Breast epithelium (tissue), 4 donors: ENCODE measurements around the gene ALKBH6. TPM values are rescaled to one million over a fixed set of nuclear protein-coding genes. Genes with fewer than 3 reads are reported as not detected.
"Not testable (repeated sequence)": the region's sequence is repeated elsewhere in the genome, so short reads cannot be mapped to it uniquely, and the experiment has no call there.

Experiments used
- DNase-seq, 2 donors: peaks; one replicate each; pipeline ENCODE4 v3.0.0-alpha.2; 2019; ENCODE audit warnings: low spot score in 2 of 2
- H3K27ac ChIP-seq, 2 donors: fragments of 200-600 bp; sonication (generic) in 1 of 2; one replicate each; pipeline ENCODE4 v1.5.1; 2016 to 2019; ENCODE audit warnings: mild to moderate bottlenecking in 1 of 2
- H3K27me3 ChIP-seq, 2 donors: fragments of 200-600 bp; sonication (generic) in 1 of 2; one replicate each; pipeline versions ENCODE4 v1.5.1 to v1.6.0; 2017 to 2019; ENCODE audit warnings: control low read depth in 1 of 2, mild to moderate bottlenecking in 1 of 2
- H3K36me3 ChIP-seq: fragments of 200-600 bp; one replicate; pipeline ENCODE4 v1.5.1; 2019
- H3K4me1 ChIP-seq, 2 donors: fragments of 200-600 bp; sonication (generic); one replicate each; pipeline ENCODE4 v1.5.1; 2016 to 2019; ENCODE audit warnings: control low read depth in 1 of 2
- H3K4me3 ChIP-seq, 3 donors: fragments of 200-600 bp; sonication (generic); 1 replicate in 2 of 3; 2 replicates in 1 of 3; pipeline ENCODE4 v1.5.1; 2016 to 2019; ENCODE audit warnings: mild to moderate bottlenecking in 3 of 3, moderate library complexity in 2 of 3
- H3K9me3 ChIP-seq, 2 donors: fragments of 200-600 bp; sonication (generic) in 1 of 2; one replicate each; pipeline ENCODE4 v1.5.1; 2016 to 2019; ENCODE audit warnings: control low read depth in 1 of 2
- CTCF ChIP-seq, 3 donors: fragments of 450-650 bp; IDR thresholded peaks; one replicate each; pipeline ENCODE4 v1.5.1; 2016 to 2017; ENCODE audit warnings: antibody characterized with exemption in 3 of 3, mild to moderate bottlenecking in 3 of 3, moderate library complexity in 3 of 3
- POLR2A ChIP-seq: fragments of 450-650 bp; IDR thresholded peaks from one replicate; pipeline ENCODE4 v1.6.1; 2016; ENCODE audit warnings: antibody characterized with exemption, mild to moderate bottlenecking, moderate library complexity
- POLR2AphosphoS5 ChIP-seq, 3 donors: sonication (generic); formaldehyde crosslinking; IDR thresholded peaks; one replicate each; pipeline ENCODE4 v1.6.1; 2017; ENCODE audit warnings: antibody characterized with exemption in 3 of 3
- intact Hi-C: fragments of 100-400 bp; cut with DNase I; formaldehyde crosslinking; loops from one replicate; pipeline ENCODE4 v1.15.1; 2023; ENCODE audit warnings: low total_unique reads
- total RNA-seq, 3 donors: library from RNA; depleted of rRNA; stranded (reverse); fragments of >200 nt; gene quantifications; one replicate each; pipeline ENCODE4 v1.1.0, GENCODE V29; 2016

The ALKBH6 gene
- total RNA-seq, 3 donors from 2014 or later: 18.0 to 23.0 (median 20.3) TPM

- Histone ChIP-seq H3K27me3 (no peaks in the 10 kb centered on the region), H3K9me3 (no peaks in the 10 kb centered on the region), H3K36me3 (no peaks in the 10 kb centered on the region), H3K4me1 (no peaks in the 10 kb centered on the region), H3K4me3 (no peak overlapping the region), H3K27ac (peak overlapping the region in 1 of 2 donors; percentile 61)
- no peak for DNase-seq
- intact Hi-C loops: no loop called here
- TF ChIP-seq CTCF (IDR thresholded peaks at IDR 0.05) (no peak), POLR2AphosphoS5 (IDR thresholded peaks at IDR 0.05) (no peak), POLR2A (no peak)
Measured at GRCh38 chr19:36041831-36042230, 27.8 kb upstream of the ALKBH6 start.

- H3K9me3 ChIP-seq, H3K4me1 ChIP-seq, H3K36me3 ChIP-seq, intact Hi-C loops, H3K4me3 ChIP-seq, DNase-seq, H3K27me3 ChIP-seq: not testable (repeated sequence)
- peak overlapping the region in 1 of 2 donors; percentile 61 for H3K27ac ChIP-seq
Measured at GRCh38 chr19:36041092-36041491, 27.1 kb upstream of the ALKBH6 start.

GRCh38 chr19:36040495-36040894, 26.5 kb upstream of the ALKBH6 start:
- Histone ChIP-seq H3K36me3 (no peaks in the 10 kb centered on the region), H3K27me3 (no peaks in the 10 kb centered on the region), H3K27ac (no peak overlapping the region), H3K4me3 (no peak overlapping the region), H3K9me3 (no peaks in the 10 kb centered on the region), H3K4me1 (no peaks in the 10 kb centered on the region)
- DNase-seq: no peak
- TF ChIP-seq CTCF (IDR thresholded peaks at IDR 0.05): no peak
- no peak for TF ChIP-seq POLR2A
- no peak for TF ChIP-seq POLR2AphosphoS5 (IDR thresholded peaks at IDR 0.05)
- intact Hi-C loops: no loop called here

- Histone ChIP-seq H3K4me1 (no peaks in the 10 kb centered on the region), H3K9me3 (no peaks in the 10 kb centered on the region), H3K36me3 (no peaks in the 10 kb centered on the region), H3K4me3 (peak within 1 kb of the TSS; percentile 62 to 66 (median 65)), H3K27ac (peak within 1 kb of the TSS; percentile 62 to 64), H3K27me3 (no peaks in the 10 kb centered on the region)
- no peak for DNase-seq
- no peak for TF ChIP-seq POLR2AphosphoS5 (IDR thresholded peaks at IDR 0.05)
- TF ChIP-seq POLR2A: no peak
- no peak for TF ChIP-seq CTCF (IDR thresholded peaks at IDR 0.05)
- intact Hi-C loops: no loop called here
Measured at GRCh38 chr19:36032251-36033104, 18.5 kb upstream of the ALKBH6 start, which contains the start of gene CLIP3. Gene CLIP3 (minus strand): TSS chr19:36032873. CDS start chr19:36032357, 516 bp downstream.

GRCh38 chr19:36031308-36031707, 17.3 kb upstream of the ALKBH6 start:
- H3K4me1 ChIP-seq: no peaks in the 10 kb centered on the region
- H3K27ac ChIP-seq: no peak overlapping the region
- no peaks in the 10 kb centered on the region for H3K9me3 ChIP-seq
- H3K36me3 ChIP-seq: no peaks in the 10 kb centered on the region
- H3K4me3 ChIP-seq: no peak overlapping the region
- DNase-seq: no peak
- TF ChIP-seq CTCF (IDR thresholded peaks at IDR 0.05) (no peak), POLR2A (no peak), POLR2AphosphoS5 (IDR thresholded peaks at IDR 0.05) (no peak)
- no peaks in the 10 kb centered on the region for H3K27me3 ChIP-seq
- intact Hi-C loops: no loop called here
